ENCODE measurements around the gene CA5A. TPM values are rescaled to one million over a fixed set of nuclear protein-coding genes. Genes with fewer than 3 reads are reported as not detected.
A peak's percentile ranks its signal among the peaks of the same experiment; 100 is the strongest.
"Not testable (repeated sequence)": the region's sequence is repeated elsewhere in the genome, so short reads cannot be mapped to it uniquely, and the experiment has no call there.

Gene CA5A
- total and polyA plus RNA-seq, 2 of the 13 experiments (the other 11 are each of a cell fraction or from before 2014, with no cell fraction given), result 66.8 to 106 TPM

- H2AFZ ChIP-seq (ENCODE audit: low read length); H3K4me3 ChIP-seq (replicated peaks in 1 of 3; ENCODE audit: insufficient read depth in 1 of 3, low read depth in 2 of 3, low read length in 3 of 3); CTCF ChIA-PET (ENCODE audit: low intra/inter-chr PET ratio, low total read pairs); in situ Hi-C loops (cut with HindIII; ENCODE audit: extremely low pct_ligation_motif_present, low pct_unique_long_range_greater_than_20kb); H3K27me3 ChIP-seq (ENCODE audit: control insufficient read depth in 1 of 2, insufficient read depth in 2 of 2, low read length in 2 of 2); H3K9ac ChIP-seq (ENCODE audit: insufficient read depth, low read depth, low read length); H3K9me3 ChIP-seq (ENCODE audit: low read length); POLR2A ChIA-PET; H3K4me2 ChIP-seq (ENCODE audit: low read depth, low read length); BruUV-seq (replicated peaks); DNase-seq (ENCODE audit: low spot score); FAIRE-seq; H3K27ac ChIP-seq (ENCODE audit: extremely low read length, insufficient read depth, low read length); H3K79me2 ChIP-seq (ENCODE audit: insufficient read depth, low read length); H4K20me1 ChIP-seq (ENCODE audit: insufficient read depth, low read length); intact Hi-C loops (cut with micrococcal nuclease; ENCODE audit: unreplicated experiment); ATAC-seq: not testable (repeated sequence)
- TF ChIP-seq CEBPB (IDR thresholded peaks at IDR 0.05; ENCODE audit: borderline replicate concordance, low read depth, low read length), result peak; percentile 78
- peaks cover 21% of the 10 kb centered on the region for H3K4me1 ChIP-seq (ENCODE audit: insufficient read depth, low read length)
- WGBS (ENCODE audit: low lambda C conversion rate), result 96% methylated on average over 5 of the region's 5 CpGs
- H3K36me3 ChIP-seq (replicated peaks in 1 of 2; ENCODE audit: control insufficient read depth in 1 of 2, insufficient read depth in 2 of 2, low read length in 2 of 2), result peaks cover 11 to 28% of the 10 kb centered on the region in 2 experiments; a peak in 4 of 5 replicates
These were observed 49.2 kb upstream of the CA5A start for GRCh38 chr16:87985493-87985892.

GRCh38 chr16:87984632-87985267 lies 48.4 kb upstream of the CA5A start:
- Histone ChIP-seq H3K36me3 (replicated peaks in 1 of 2; ENCODE audit: control insufficient read depth in 1 of 2, insufficient read depth in 2 of 2, low read length in 2 of 2) (peaks cover 11 to 28% of the 10 kb centered on the region in 2 experiments; a peak in 4 of 5 replicates), H3K9ac (ENCODE audit: insufficient read depth, low read depth, low read length) (no peak overlapping the region), H3K79me2 (ENCODE audit: insufficient read depth, low read length) (no peaks in the 10 kb centered on the region), H3K27ac (ENCODE audit: extremely low read length, insufficient read depth, low read length) (no peak overlapping the region), H3K4me3 (replicated peaks in 1 of 3; ENCODE audit: insufficient read depth in 1 of 3, low read depth in 2 of 3, low read length in 3 of 3) (no peak overlapping the region), H4K20me1 (ENCODE audit: insufficient read depth, low read length) (no peaks in the 10 kb centered on the region), H2AFZ (ENCODE audit: low read length) (no peak overlapping the region), H3K4me1 (ENCODE audit: insufficient read depth, low read length) (peaks cover 25% of the 10 kb centered on the region), H3K4me2 (ENCODE audit: low read depth, low read length) (no peak overlapping the region), H3K9me3 (ENCODE audit: low read length) (no peaks in the 10 kb centered on the region), H3K27me3 (ENCODE audit: control insufficient read depth in 1 of 2, insufficient read depth in 2 of 2, low read length in 2 of 2) (no peaks in the 10 kb centered on the region)
- BruUV-seq (replicated peaks), result no TSS peak
- POLR2A ChIA-PET, result interaction anchor here (2.8 kb wide), 1 partner anchor 34 kb away, joined by 8 read pairs; the partner anchor contains the start of gene BANP
- no peak for FAIRE-seq
- CTCF ChIA-PET (ENCODE audit: low intra/inter-chr PET ratio, low total read pairs), result no interaction called here
- intact Hi-C loops (cut with micrococcal nuclease; ENCODE audit: unreplicated experiment) (no loop called here), in situ Hi-C loops (cut with HindIII; ENCODE audit: extremely low pct_ligation_motif_present, low pct_unique_long_range_greater_than_20kb) (no loop called here)
- no peak for TF ChIP-seq ZMYM4 (CRISPR knock-in tag; IDR thresholded peaks at IDR 0.05)
- no peak for TF ChIP-seq NR2F2 (IDR thresholded peaks at IDR 0.05; ENCODE audit: borderline replicate concordance, low read depth)
- TF ChIP-seq THAP9 (CRISPR knock-in tag; IDR thresholded peaks at IDR 0.05; ENCODE audit: borderline replicate concordance), result no peak
- TF ChIP-seq CREB3 (CRISPR knock-in tag; IDR thresholded peaks at IDR 0.05), result no peak
- TF ChIP-seq ZNF772 (CRISPR knock-in tag; IDR thresholded peaks at IDR 0.05), result no peak
- no peak for TF ChIP-seq NR2F1 (CRISPR knock-in tag; IDR thresholded peaks at IDR 0.05)
- no peak for TF ChIP-seq PAX8 (CRISPR knock-in tag; IDR thresholded peaks at IDR 0.05; ENCODE audit: borderline replicate concordance)
- TF ChIP-seq ISX (CRISPR knock-in tag; conservative IDR thresholded peaks at IDR 0.05), result no peak
- TF ChIP-seq ZNF530 (CRISPR knock-in tag; IDR thresholded peaks at IDR 0.05; ENCODE audit: low read depth), result no peak
- no peak for TF ChIP-seq JUNB (CRISPR knock-in tag; IDR thresholded peaks at IDR 0.05; ENCODE audit: borderline replicate concordance)
- TF ChIP-seq ZNF670 (CRISPR knock-in tag; IDR thresholded peaks at IDR 0.05; ENCODE audit: borderline replicate concordance), result no peak
- no peak for DNase-seq (ENCODE audit: low spot score)
- no peak for ATAC-seq
- WGBS (ENCODE audit: low lambda C conversion rate), result 96% methylated on average over 27 of the region's 28 CpGs
